ENCODE data around the gene ARVCF. TPM values are rescaled to one million over a fixed set of nuclear protein-coding genes. Genes with fewer than 3 reads are reported as not detected.

Gene ARVCF
- total and polyA plus RNA-seq, 9 of the 15 experiments (the other 6 are each of a cell fraction or from before 2014, with no cell fraction given) = 0.03 to 97.4 (median 15.6) TPM

- TF ChIP-seq ZFP36 (IDR thresholded peaks at IDR 0.05; ENCODE audit: low read depth, low read length, partially characterized antibody) (no peak), LCOR (CRISPR knock-in tag; IDR thresholded peaks at IDR 0.05) (no peak), RUNX1 (IDR thresholded peaks at IDR 0.05; ENCODE audit: low read depth) (0 out of 2 replicates have a peak, but pooled peaks have one; percentile 13), ZNF444 (CRISPR knock-in tag; IDR thresholded peaks at IDR 0.05) (no peak), FOXM1 (IDR thresholded peaks at IDR 0.05; ENCODE audit: low read depth) (no peak), FOXM1 (CRISPR knock-in tag; IDR thresholded peaks at IDR 0.05; ENCODE audit: low read depth) (0 out of 2 replicates have a peak, but pooled peaks have one; percentile 43), PYGO2 (tag; IDR thresholded peaks at IDR 0.05) (no peak)
Observed at GRCh38 chr22:19998232-19998951, 18.2 kb downstream of the ARVCF start (continued).

GRCh38 chr22:19997561-19998231 is 18.9 kb downstream of the ARVCF start:
- CTCF ChIA-PET (ENCODE audit: low intra/inter-chr PET ratio) = no interaction called here
- TF ChIP-seq HMGXB4 (CRISPR knock-in tag; IDR thresholded peaks at IDR 0.05) = peak; percentile 53; the same call in 1 of the 2 replicates
- TF ChIP-seq HNRNPK (IDR thresholded peaks at IDR 0.05; ENCODE audit: low read depth, low read length, poor library complexity, severe bottlenecking) = no peak
- TF ChIP-seq ATF1 (CRISPR knock-in tag; IDR thresholded peaks at IDR 0.05) = peak; percentile 22; the same call in 1 of the 2 replicates
- TF ChIP-seq ATF1 (tag; IDR thresholded peaks at IDR 0.05) = no peak
- TF ChIP-seq MYNN (IDR thresholded peaks at IDR 0.05) = no peak
- no peak for TF ChIP-seq MYNN (CRISPR knock-in tag; IDR thresholded peaks at IDR 0.05)
- peak; percentile 56 for TF ChIP-seq EGR1 (conservative IDR thresholded peaks at IDR 0.05)
- TF ChIP-seq SREBF2 (CRISPR knock-in tag; IDR thresholded peaks at IDR 0.05) = no peak
- TF ChIP-seq WHSC1 (IDR thresholded peaks at IDR 0.05; ENCODE audit: low read length) = peak; percentile 63
- TF ChIP-seq NONO (IDR thresholded peaks at IDR 0.05; ENCODE audit: low read depth in 2 of 2, low read length in 1 of 2) = 0 out of 4 replicates have a peak, but pooled peaks of 1 of the 2 experiments have one; percentile 28
- no peak for TF ChIP-seq HCFC1 (IDR thresholded peaks at IDR 0.05; ENCODE audit: low read depth, low read length)
- no peak for TF ChIP-seq CREB5 (CRISPR knock-in tag; IDR thresholded peaks at IDR 0.05)

More at GRCh38 chr22:19997561-19998231, 18.9 kb downstream of the ARVCF start:
- Histone ChIP-seq H3K4me2 (ENCODE audit: insufficient read depth, low read length) (no peak overlapping the region), H3K36me3 (ENCODE audit: control insufficient read depth, insufficient read depth, low read length) (no peaks in the 10 kb centered on the region), H3K27ac (ENCODE audit: extremely low read depth, low read depth, low read length) (no peak overlapping the region), H3K4me1 (replicated peaks in 1 of 2; ENCODE audit: control insufficient read depth in 2 of 2, insufficient read depth in 2 of 2, low read length in 2 of 2) (peaks cover 16 to 57% of the 10 kb centered on the region in 2 experiments; a peak in 4 of 5 replicates), H3K9me1 (ENCODE audit: control insufficient read depth, insufficient read depth, low read length) (peaks cover 5% of the 10 kb centered on the region), H3K79me2 (ENCODE audit: control insufficient read depth, insufficient read depth, low read length) (0 out of 3 replicates have a peak, but pooled peaks cover 2% of the 10 kb centered on the region), H3K27me3 (ENCODE audit: control insufficient read depth in 2 of 2, insufficient read depth in 2 of 2, low read length in 2 of 2) (no peaks in the 10 kb centered on the region), H3K9me3 (replicated peaks; ENCODE audit: control insufficient read depth, insufficient read depth, low read depth, low read length) (no peaks in the 10 kb centered on the region), H3K4me3 (no peak overlapping the region), H2AFZ (ENCODE audit: low read depth, low read length) (no peak overlapping the region), H3K9ac (ENCODE audit: insufficient read depth in 1 of 2, low read depth in 2 of 2, low read length in 2 of 2) (peak overlapping the region in 1 of 2 experiments; percentile 75; a peak in 2 of 4 replicates), H4K20me1 (replicated peaks; ENCODE audit: control insufficient read depth, insufficient read depth, low read length) (peaks cover 40% of the 10 kb centered on the region; the same call in 1 of the 2 replicates)
- WGBS (ENCODE audit: insufficient coverage, low coverage, missing lambda C conversion rate) = 58% methylated on average over 19 of the region's 19 CpGs
- ATAC-seq (no peak), DNase-seq (ENCODE audit: extremely low read depth in 1 of 4, low spot score in 3 of 4) (no peak), FAIRE-seq (no peak)
- POLR2A ChIA-PET = interaction anchor here (0.5 to 3.1 kb wide), 12 partner anchors 9 to 277 kb away, joined by 3 to 24 read pairs (median 6); no protein-coding TSS in a partner anchor
- intact Hi-C loops (cut with micrococcal nuclease) = no loop called here
- BruUV-seq (replicated peaks) = no TSS peak
- in situ Hi-C loops (cut with MboI) = no loop called here

Measured in K562 (cell line).